Measurements from ENCODE around the gene LUC7L. TPM values are rescaled to one million over a fixed set of nuclear protein-coding genes. Genes with fewer than 3 reads are reported as not detected.
A peak's percentile ranks its signal among the peaks of the same experiment; 100 is the strongest.

LUC7L gene
- total RNA-seq (10 to 100 TPM; 94.8 to 98.4 TPM), total RNA-seq (48.0 to 190 (median 122) reads per million in 172 experiments)
- 74.2 TPM for polyA plus RNA-seq (2013, experiment 1 of 2)
- 85.9 TPM for polyA plus RNA-seq (2013, experiment 2 of 2)

GRCh38 chr16:228852-229730, at the start of gene LUC7L:
TSS of gene LUC7L (minus strand) at chr16:229449. CDS start at chr16:229339, 110 bp downstream.
- POLR2A ChIA-PET = interaction anchor here (0.6 to 2.4 kb wide), 7 partner anchors 11 to 153 kb away, joined by 3 to 12 read pairs (median 5); partner anchors contain the start of gene AXIN1
- Histone ChIP-seq H3K27me3 (ENCODE audit: control insufficient read depth in 1 of 2, insufficient read depth in 2 of 2, low read length in 2 of 2) (no peaks in the 10 kb centered on the region), H3K4me1 (ENCODE audit: insufficient read depth, low read length) (peaks cover 24% of the 10 kb centered on the region), H3K9me3 (ENCODE audit: control insufficient read depth in 1 of 2, insufficient read depth in 1 of 2, low read length in 2 of 2) (no peaks in the 10 kb centered on the region), H3K36me3 (ENCODE audit: insufficient read depth, low read length) (peaks cover 37% of the 10 kb centered on the region), H3K4me3 (ENCODE audit: low read length) (peak within 1 kb of the TSS; percentile 96), H3K27ac (ENCODE audit: low read depth in 1 of 2, low read length in 2 of 2) (peak within 1 kb of the TSS; percentile 86 to 91)
- DNase-seq (peak; percentile 75 to 92 (median 80)), ATAC-seq (ENCODE audit: poor library complexity) (peak; percentile 86)
- peaks cover 43% of the 10 kb centered on the region for H3K36me3 Mint-ChIP-seq (ENCODE audit: low read depth)
- no peak for TF ChIP-seq CTCF (IDR thresholded peaks at IDR 0.05)
- intact Hi-C loops (cut with DNase I, micrococcal nuclease) = loop anchor here in 1 of 2 experiments (5.0 kb wide), 1 partner anchor 298 kb away; the partner anchor contains the start of gene CAPN15
- H3K9me3 Mint-ChIP-seq = no peaks in the 10 kb centered on the region
- peak within 1 kb of the TSS; percentile 86 for H3K27ac Mint-ChIP-seq
- CTCF ChIA-PET = interaction anchor here (0.9 to 3.1 kb wide), 4 partner anchors 20 to 133 kb away, joined by 3 to 11 read pairs (median 4); no protein-coding TSS in a partner anchor
- H3K4me3 Mint-ChIP-seq = peak within 1 kb of the TSS; percentile 90
- H3K4me1 Mint-ChIP-seq (ENCODE audit: low read depth) = peaks cover 39% of the 10 kb centered on the region
- H3K27me3 Mint-ChIP-seq = no peaks in the 10 kb centered on the region

- DNase-seq = peak in 4 of 14 experiments; percentile 23 to 78 (median 70)
- Mint-ChIP-seq H3K36me3 (ENCODE audit: low read depth) (no peaks in the 10 kb centered on the region), H3K27ac (no peak overlapping the region), H3K27me3 (peaks cover 32% of the 10 kb centered on the region), H3K4me3 (no peak overlapping the region), H3K4me1 (ENCODE audit: low read depth) (peaks cover 7% of the 10 kb centered on the region), H3K9me3 (no peaks in the 10 kb centered on the region)
- no peaks in the 10 kb centered on the region for H3K36me3 ChIP-seq (ENCODE audit: insufficient read depth, low read length)
- ChIA-PET CTCF (no interaction called here), POLR2A (no interaction called here)
- H3K27ac ChIP-seq (ENCODE audit: low read depth in 1 of 2, low read length in 2 of 2) = no peak overlapping the region
- peaks cover 21 to 25% of the 10 kb centered on the region in 2 experiments for H3K27me3 ChIP-seq (ENCODE audit: control insufficient read depth in 1 of 2, insufficient read depth in 2 of 2, low read length in 2 of 2)
- H3K4me3 ChIP-seq (ENCODE audit: low read length) = no peak overlapping the region
- TF ChIP-seq CTCF (IDR thresholded peaks at IDR 0.05) = no peak
- intact Hi-C loops (cut with DNase I, micrococcal nuclease) = no loop called here
- H3K4me1 ChIP-seq (ENCODE audit: insufficient read depth, low read length) = peaks cover 34% of the 10 kb centered on the region
- ATAC-seq (ENCODE audit: poor library complexity) = peak; percentile 74
- H3K9me3 ChIP-seq (ENCODE audit: control insufficient read depth in 1 of 2, insufficient read depth in 1 of 2, low read length in 2 of 2) = peaks cover 0 to 6% of the 10 kb centered on the region in 2 experiments
Measured at GRCh38 chr16:278863-279366, 49.7 kb upstream of the LUC7L start.

GRCh38 chr16:276426-277077, 47.3 kb upstream of the LUC7L start:
- Histone ChIP-seq H3K27me3 (ENCODE audit: control insufficient read depth in 1 of 2, insufficient read depth in 2 of 2, low read length in 2 of 2) (peaks cover 19 to 25% of the 10 kb centered on the region in 2 experiments), H3K36me3 (ENCODE audit: insufficient read depth, low read length) (no peaks in the 10 kb centered on the region), H3K9me3 (ENCODE audit: control insufficient read depth in 1 of 2, insufficient read depth in 1 of 2, low read length in 2 of 2) (peaks cover 0 to 6% of the 10 kb centered on the region in 2 experiments), H3K27ac (ENCODE audit: low read depth in 1 of 2, low read length in 2 of 2) (no peak overlapping the region), H3K4me1 (ENCODE audit: insufficient read depth, low read length) (peaks cover 34% of the 10 kb centered on the region), H3K4me3 (ENCODE audit: low read length) (no peak overlapping the region)
- H3K36me3 Mint-ChIP-seq (ENCODE audit: low read depth) = no peaks in the 10 kb centered on the region
- H3K4me1 Mint-ChIP-seq (ENCODE audit: low read depth) = peaks cover 7% of the 10 kb centered on the region
- POLR2A ChIA-PET = no interaction called here
- DNase-seq (no peak), ATAC-seq (ENCODE audit: poor library complexity) (no peak)
- H3K27me3 Mint-ChIP-seq = peaks cover 37% of the 10 kb centered on the region
- CTCF ChIA-PET = no interaction called here
- no peak for TF ChIP-seq CTCF (IDR thresholded peaks at IDR 0.05)
- intact Hi-C loops (cut with DNase I, micrococcal nuclease) = no loop called here
- H3K27ac Mint-ChIP-seq = no peak overlapping the region
- peak overlapping the region; percentile 38 for H3K4me3 Mint-ChIP-seq
- H3K9me3 Mint-ChIP-seq = no peaks in the 10 kb centered on the region

All from CD4-positive, alpha-beta T cell (primary cell).